GM18526 (cell line): ENCODE measurements around the gene CISD1.

Experiments
- POLR2A ChIP-seq: IDR thresholded peaks from 3 replicates; pipeline ENCODE4 v1.6.1; 2011; ENCODE audit not compliant: insufficient read length; ENCODE audit errors: extremely low read depth

Gene CISD1

DNA sequence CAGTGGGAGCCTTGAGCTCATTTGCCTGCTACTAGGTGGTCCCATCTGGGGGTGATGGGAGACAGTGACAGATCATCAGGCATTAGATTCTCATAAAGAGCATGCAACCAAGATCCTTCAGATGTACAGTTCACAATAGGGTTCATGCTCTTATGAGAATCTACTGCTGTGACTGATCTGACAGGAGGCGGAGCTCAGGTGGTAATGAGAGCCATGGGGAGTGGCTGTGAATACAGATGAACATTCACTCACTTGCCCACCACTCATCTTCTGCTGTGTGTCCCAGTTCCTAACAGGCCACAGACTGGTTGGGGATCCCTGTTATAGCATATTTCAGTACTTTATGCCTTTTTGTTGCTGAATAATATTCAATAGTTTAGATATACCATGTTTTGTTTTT is 59.3 kb downstream of the CISD1 start:
- no peak for TF ChIP-seq POLR2A

DNA sequence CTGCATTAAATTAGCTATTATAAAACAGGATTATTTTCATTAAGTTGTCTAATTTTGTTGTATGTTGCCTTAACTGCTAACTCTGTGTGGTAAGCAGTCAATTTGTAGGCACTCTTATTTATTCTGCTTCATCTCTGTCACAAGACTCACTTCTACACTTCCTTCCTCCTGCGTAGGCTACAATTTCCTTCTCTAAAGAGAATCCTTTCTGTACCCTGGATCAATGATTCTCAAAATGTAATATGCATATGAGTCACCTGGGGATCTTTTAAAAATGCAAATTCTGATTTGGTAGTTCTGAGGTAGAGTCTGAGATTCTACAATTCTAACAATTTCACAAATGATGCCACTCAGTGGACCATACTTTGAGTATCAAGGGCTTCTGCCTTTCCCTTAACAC is 61.5 kb downstream of the CISD1 start:
- TF ChIP-seq POLR2A, result no peak

DNA sequence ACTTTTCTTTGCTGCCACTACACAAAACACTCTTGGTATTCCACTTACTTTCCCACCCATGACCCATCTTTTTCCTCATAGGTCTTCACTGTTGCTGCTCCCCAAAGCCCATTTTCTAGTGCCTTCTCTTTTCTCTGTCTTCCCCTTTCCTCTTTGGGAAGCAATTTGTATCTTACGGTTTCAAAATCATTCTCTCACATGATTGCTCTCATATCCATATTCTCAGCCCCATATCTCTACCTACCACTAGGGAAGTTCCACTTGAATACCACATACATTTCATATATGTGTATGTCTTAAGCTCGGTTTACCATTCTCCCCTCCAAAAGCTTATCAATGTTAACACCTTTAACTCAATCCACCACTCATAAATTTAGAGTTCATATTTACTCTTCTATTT is 62.7 kb downstream of the CISD1 start:
- no peak for TF ChIP-seq POLR2A

DNA sequence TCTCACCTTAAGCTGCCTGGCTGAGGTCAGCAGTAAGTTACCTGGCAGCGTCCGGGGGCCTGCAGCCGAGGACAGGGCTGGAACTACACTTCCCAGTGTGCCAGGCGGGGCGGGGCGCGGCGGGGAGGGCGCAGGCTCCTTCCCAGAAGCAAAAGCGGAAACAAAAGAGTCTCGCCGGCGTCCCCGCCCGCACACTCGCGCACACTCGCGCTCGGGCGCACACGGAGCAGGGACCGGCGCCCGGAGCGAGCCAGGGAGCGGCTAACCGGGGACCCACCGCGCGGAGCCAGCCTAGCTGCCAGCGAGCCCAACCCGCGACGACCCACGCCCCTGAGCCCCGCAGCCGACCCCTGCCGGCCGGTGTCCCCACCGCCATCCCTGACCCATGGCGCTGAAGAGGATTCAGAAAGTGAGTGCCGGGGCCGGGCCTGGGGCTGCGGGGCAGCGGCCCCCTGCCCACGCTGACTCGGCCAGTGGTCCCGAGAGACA is 65.9 kb downstream of the CISD1 start, which contains the start of gene UBE2D1:
TSS of gene UBE2D1 (plus strand) at position 190 of the 489 bp plus-strand sequence. CDS start at position 386, 196 bp downstream.
- TF ChIP-seq POLR2A, result peak; percentile 97

DNA sequence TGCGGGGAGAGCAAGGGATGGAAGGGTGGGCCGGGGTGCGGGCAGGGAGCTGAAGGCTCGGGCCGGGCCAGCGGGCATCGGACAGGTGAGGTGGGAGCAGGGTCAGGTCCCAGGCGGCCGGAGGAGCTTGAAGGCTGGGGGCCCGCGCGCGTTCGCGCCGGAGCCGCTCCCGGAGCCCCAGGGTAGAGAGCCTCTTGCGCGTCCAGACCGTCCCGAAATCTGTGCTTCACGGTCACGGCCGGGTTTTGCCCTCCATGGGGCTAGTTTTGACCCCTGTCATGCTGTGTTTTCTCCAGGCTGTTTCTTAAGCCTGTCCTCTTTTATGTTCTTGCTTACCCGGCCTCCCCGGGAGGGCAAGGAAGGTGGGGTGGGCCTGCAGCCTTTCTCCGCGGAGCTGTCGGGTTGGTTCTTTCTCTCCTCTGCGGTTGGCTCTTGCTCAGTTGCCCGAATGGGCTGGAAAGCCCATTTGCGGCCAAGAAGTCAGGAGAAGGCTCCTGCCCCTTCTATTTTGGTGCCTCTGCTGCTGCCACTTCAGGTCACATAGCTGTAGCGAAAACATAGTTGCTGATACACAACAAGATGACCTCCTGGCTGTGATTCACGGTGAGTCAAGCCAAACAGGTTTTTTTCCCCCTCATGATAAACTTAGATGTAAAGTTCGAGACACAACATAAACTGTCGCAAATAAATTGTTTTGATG is 66.5 kb downstream of the CISD1 start:
- no peak for TF ChIP-seq POLR2A

DNA sequence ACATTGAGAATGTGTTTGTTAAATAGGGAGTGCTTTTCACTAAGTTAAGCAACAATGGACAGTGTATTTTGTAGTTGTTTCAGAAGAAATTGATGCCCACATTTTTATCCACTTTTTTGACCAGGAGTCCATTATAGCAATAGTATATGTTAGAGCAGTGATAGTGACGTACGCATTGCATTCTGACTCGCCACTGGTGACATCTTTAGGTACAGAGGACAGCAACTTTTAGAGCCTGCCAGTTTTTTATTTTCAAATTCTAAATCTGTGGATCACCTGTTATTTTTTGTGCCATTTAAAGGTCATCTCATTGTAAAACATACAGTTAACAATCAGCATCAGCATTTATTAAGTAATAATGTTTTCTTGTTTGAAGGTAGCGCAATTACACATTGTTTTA is 67.3 kb downstream of the CISD1 start:
- no peak for TF ChIP-seq POLR2A
